Adrenal gland (tissue), 5 donors: ENCODE measurements around the gene DARS1.

Source experiments
- CTCF ChIP-seq, 6 experiments: fragments of 450-650 bp in 4 of 6; fragments of 200-600 bp in 2 of 6; sonication (generic) in 1 of 6; IDR thresholded peaks; 1 replicate in 5 of 6; 2 replicates in 1 of 6; pipeline versions ENCODE4 v1.5.1 to v1.8.0; 2016 to 2021; ENCODE audit warnings: antibody characterized with exemption in 6 of 6, mild to moderate bottlenecking in 2 of 6, moderate library complexity in 1 of 6
- POLR2A ChIP-seq, 2 donors: fragments of 450-650 bp; IDR thresholded peaks; one replicate each; pipeline ENCODE4 v1.6.1; 2017; ENCODE audit warnings: antibody characterized with exemption in 2 of 2, mild to moderate bottlenecking in 2 of 2, moderate library complexity in 1 of 2
- donor health status: DM: no; HTN: no; CAD: no.

GRCh38 chr2:135954020-135954601 lies 31.3 kb downstream of the DARS1 start:
- TF ChIP-seq CTCF (IDR thresholded peaks at IDR 0.05) (no peak), POLR2A (IDR thresholded peaks at IDR 0.05) (no peak)
